HG03108 (cell line): Measurements from ENCODE around the gene MRPL24.

Experiments used
- ATAC-seq: cut with Tn5 transposase; IDR thresholded peaks from one replicate; pipeline ENCODE4 v1.9.1; 2021; ENCODE audit warnings: moderate library complexity; ENCODE audit not compliant: unreplicated experiment

The MRPL24 gene

DNA sequence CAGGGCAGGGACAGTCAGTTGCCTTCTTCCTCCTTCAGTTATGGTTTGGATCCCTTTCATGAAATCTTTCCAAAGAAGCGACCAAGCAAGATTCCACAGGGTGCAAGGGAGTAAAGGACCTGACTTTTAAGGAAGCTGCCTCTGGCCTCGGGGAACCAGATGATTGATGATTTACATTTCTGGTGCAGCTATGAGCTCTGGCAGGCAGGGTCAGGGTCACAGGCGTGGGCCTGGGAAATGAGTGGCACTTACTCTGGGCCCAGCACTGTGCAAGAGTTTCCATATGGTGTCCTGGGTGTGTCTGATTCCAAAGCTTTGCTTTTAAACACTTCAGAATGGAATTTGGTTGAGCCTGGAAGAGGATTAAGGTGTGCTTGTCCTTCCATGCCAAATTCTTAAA, 28.3 kb downstream of the MRPL24 start:
- ATAC-seq = no peak

DNA sequence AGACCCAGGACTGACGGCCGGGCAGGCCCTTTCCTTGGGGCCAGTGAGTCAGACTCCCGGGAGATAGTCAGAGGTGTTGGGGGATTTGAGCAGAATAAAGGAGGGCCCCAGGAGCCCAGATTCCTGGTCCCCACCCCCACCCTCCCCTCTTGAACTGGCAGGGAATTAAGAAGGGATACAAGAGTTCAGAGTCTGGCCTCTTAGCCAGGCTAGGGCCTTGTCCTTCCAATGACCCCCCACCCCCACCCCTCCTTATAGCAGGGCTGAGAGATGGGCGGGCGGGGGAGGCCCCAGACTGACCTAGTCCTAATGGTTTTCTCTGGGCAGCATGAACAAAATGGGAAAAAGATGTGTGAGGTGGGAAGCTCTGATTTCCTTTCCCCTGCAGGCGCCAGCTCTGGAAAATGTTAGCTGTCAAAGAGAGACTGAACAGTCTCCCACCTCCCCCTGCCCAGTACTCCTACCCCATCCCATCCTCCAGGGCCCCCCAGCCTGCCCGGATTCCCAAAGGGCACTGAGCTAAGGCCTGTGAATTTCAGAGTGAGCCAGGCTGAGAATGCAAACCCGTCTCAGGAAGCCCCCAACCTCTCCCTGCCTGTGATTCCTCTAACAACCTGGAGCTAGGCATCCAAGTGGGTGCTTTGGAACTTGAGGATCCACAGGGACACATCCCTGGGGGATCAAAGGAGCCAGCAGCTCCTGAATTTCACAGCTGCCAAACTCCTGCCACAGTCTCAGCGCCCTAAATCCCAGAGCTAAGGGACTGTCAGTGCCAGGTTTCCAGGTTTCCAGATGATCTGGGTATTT, 29.7 kb downstream of the MRPL24 start:
- ATAC-seq = no peak

DNA sequence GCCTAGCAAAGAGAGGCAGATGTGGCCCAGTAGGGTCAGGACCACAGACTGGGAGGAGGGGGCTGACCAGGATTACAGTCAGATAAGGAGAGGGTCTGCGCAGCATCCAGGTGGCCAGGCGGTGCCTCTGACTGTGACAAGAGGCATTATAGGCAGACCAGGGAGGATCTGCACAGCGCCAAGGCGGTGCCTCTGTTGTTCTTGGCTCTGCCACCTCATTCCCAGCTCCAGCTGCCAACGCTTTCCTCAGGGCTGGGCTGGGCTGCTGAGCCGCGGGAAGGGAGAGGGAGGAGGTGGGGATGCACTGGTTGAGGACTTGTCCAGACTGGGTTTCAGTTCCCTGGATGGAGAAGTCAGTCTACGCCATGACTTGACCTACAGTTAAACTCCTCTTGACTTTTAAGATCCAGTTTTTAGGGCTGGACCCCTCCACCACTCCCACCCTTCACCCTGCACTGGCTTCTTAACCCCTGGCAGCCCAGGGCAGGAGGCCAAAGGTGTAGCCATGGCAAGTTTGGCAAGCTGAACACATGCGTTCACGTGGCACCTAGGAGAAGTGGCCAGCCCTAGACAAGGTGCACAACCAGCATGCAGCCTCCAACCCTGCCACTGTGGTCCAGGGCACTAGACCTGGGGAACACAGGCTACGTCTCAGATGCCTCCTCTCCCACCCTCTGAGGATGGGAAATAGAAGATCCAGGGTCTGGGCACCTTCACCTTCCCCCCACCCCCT, 31.0 kb downstream of the MRPL24 start:
- ATAC-seq = no peak

DNA sequence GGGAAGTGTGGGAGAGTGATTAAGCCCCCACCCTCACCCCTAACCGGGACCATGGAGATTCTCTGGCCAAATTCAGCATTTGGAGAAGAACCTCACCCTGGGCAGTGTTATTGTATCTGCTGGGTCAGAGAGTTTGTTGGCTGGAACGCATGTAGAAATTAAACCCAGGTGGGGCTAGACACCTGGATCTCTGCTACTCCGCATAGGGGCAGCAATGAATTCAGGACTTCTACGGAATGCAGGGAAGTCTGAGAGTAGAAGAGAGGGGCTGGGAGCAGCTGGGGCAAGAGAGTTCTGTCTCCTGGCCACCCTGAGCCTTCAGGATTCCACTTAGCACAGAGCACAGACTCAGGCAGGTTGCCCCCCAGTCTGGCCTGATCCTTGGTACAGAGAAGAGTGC, 31.9 kb downstream of the MRPL24 start:
- ATAC-seq = no peak

DNA sequence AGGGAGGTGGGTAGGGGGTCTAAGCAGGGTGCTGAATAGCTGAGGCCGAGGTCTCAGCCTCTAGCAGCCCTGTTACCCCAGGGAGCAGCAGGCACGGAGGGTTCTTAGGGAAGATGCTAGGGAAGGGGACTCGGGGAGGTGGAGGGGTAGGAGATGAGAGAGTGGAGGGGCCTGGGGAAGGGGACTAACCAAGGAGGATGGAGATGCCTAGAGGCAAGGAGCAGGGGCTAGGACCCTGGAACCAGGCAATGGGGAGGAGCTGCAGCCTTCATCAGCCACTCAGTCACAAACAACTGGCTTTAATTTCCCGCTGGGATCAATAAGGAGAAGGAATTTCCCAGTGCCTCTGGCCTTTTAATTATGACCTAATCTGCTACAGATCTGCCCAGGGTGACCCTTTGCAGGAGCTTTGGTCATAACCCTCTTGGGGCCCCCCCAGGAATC, 32.6 kb downstream of the MRPL24 start:
- ATAC-seq = no peak

DNA sequence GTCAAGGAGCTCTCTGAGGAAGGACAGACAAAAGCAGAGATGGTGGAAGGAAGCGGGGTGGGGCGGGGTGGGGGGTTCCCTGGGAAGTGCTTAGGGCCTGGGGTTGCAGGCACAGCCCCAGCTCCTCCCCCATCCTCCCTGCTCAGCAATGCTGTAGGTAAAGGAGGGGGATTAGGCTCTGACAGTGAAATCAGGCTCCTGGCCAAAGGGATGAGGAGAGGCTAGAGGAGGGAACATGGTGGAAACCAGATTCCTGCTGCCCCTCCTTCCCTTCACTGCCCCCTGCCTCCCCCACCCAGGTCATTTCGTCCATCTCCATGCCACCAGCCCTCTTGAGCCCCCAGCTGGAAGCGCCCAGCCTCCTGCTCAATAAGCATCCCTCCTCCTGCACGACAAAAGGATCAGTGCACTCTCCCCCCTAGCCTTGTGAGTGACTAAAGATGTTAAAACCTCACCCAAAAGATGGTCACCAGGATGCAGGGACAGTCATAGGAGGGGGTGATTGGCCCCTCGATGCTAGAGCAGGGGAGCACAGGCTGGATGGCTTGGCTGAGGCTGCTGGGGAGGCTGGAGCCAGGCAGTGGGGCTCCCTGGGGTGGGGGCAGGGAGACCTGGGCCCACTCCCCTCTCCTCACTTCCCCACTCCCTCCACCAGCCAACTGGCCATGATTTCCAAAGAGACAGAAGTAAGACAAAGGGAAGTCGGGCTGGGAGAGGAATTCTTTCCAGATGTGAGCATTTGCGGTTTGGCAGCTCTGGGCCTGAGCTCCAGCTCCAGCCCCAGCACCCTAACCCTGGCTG, 33.3 kb downstream of the MRPL24 start:
- no peak for ATAC-seq

DNA sequence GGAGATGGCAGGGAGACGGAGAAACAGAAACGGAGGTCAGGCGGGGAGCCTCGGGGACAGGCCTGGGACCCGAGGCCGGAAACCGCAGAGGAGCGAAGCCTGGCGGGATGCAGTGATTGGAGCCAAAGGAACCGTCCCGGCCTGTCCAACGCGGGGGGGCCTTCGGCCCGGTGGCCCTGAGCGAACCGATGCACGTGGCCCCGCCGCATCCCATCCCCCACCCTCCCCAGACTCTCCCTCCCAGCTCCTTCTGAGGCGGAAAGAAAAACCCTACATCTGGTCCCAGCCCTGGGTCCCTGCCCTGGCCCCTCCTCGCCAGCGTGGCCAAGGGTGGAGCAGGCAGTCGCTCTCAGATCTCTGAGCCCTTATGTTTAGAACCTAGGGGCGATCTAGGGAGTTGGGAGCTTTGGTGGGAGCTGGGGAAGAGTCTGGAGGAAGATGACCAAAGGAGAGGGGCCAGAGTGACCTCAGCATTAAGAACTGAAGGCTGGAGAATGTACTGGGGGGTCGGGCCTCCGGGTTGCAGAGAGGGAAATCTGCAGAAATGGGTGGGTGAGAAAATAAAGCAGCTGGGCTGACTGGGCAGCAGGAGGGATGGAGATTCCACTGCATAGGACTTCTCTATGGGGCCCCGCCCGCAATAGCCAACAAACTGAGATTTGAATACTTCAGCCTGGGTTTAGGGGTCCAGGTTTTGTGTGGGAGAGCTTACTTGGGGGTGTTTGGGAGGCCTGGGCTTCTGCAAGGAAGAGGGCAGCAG, 34.1 kb downstream of the MRPL24 start:
- ATAC-seq = no peak

DNA sequence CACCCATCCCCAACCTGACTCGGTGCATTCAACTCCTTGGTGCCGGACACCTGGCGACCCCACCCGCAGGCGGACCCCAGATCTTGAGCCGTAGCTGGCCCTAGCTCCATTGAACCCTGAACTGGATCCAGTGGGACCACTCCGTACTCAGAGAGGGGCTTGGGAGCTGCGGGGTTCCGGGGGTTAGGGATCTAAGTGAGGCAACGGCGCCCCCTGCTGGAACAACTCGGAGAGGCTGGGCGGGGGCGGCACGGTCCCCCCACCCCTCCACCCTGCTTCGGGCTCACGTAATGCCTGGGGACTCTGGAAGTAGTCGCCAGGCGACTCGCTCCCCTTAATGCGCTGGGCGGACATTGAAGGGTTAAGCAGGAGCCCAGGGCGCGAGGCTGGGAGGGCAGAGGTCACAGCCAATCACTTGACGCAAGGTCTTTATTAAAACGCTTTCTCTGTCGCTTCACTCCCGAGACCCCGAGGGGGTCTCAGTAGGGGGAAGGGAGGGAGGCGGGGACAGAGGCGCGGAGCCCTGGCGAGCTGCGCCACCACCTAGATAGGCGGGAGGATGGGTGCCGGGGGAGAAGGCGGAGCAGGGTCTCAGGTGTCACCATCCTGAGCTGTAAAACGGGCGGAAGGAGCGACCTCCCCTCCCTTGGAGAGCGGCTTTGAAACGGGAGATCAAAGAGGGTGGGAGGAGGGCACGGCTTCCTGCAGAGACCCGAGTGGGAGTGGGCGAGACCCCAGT, 34.8 kb downstream of the MRPL24 start:
- no peak for ATAC-seq

DNA sequence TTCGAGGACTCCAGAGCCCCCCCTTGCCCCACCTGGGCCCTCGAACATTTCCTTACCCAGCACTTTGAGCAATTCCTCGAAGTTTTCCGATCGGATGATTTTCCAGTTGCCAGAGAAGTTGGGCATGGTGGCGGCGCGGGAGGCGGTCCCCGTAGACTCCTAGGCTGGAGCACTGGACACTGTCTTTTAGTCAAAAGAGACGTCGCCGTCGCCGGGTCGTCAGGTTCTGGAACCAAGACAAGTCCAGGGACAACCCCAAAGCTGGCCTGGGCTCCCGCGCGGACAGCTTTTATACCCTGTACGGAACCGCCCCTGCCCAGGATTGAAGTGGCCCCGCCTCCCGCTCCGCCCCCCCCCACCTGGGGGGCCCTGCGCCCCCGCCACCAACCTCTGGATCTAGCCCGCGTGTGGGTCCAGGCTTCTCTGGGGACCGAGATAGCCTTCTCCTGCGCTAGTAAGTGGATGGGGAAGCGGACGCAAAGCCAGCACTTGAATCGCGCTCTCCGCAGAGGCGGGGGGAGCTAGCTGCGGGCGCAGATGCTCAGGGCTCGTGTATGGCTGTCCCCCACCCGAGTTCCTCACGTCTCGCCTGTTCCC, 35.5 kb downstream of the MRPL24 start, which contains the start of gene CRABP2:
TSS of gene CRABP2 (minus strand) at position 263 of the 597 bp plus-strand sequence. CDS start at position 126, 137 bp downstream.
- ATAC-seq = no peak

DNA sequence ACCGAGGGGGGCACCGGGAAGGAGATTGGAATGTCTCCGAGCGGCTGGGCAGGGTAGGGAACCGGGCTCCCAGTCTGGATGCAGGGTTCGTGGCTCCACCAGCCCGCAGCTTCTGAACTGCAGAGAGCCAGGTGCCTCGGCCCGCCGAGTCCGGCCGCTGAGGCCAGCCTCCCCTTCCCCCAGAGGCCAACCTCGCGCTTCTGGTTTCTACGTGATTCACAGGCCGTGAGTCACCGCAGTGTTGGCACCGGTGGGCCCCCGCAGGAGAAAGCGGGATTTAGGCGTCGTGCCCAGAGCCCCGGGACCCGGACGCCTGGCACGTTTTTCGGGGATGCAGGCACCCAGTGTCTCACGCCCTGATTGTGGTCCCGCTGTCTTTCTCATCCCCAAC, 36.0 kb downstream of the MRPL24 start:
- no peak for ATAC-seq

DNA sequence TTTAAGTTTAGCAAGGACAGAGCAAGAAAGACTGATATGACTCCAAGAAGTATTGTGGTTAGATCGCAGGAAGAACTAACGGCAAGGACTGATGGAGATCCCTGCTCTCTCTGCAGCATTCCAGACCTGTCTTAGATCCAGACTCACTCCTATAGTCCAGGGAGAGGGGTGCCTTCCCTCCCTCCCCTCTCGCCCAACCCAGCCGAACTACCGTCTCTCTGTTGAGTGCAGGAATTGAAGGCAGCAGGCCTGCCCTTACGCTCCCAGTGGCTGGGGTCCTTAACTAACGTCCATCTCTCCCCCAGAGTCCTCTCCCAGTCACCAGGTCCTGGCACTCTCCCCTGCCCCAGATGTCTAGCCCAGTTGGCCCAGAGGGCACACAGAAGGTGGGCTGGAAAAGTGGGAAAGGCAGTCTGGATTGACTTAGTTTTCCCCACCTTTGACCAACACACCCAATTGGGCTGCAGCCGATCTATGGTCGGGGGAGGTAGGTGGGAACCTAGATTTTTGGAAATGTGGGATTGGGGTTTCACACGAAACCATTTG, 36.6 kb downstream of the MRPL24 start:
- no peak for ATAC-seq

DNA sequence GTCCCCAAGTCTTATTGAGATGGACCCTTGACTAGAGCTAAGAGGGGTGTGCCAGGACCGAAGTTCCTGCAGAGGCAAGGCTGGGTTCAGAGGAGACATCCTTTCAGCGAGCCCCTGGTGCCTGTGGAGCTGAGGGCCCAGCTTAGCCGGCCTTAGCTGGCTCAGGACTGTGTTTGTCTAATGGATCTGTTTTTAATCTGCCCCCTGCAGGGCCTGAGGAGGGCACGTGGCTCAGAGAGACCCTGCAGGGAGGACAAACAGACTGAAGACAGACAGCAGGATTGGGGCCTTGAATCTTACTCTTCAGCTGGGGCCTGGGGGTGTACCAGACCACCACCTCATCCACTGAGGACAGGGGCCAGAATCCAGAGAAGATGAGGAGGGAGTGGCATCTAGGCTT, 37.1 kb downstream of the MRPL24 start:
- ATAC-seq = no peak

DNA sequence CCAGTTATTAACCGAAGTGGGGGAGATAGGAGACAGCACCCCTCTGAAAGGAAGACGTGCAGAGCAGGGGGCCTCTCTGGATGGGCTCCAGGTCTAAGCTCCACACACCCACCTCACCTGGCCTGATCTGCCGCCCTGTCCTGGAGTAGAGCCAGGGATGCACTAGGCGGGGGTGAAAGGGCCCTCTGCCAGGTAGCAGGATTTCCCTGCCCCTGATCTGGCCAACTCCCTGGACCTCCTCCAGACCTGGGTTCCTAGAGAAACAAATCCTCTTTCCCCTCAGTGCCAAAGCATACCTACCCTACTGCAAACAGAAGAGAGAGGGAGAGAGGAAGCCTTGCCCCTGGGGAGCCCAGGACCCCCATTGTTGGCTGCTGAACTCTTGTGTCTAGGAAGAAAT, 37.6 kb downstream of the MRPL24 start:
- ATAC-seq = no peak

DNA sequence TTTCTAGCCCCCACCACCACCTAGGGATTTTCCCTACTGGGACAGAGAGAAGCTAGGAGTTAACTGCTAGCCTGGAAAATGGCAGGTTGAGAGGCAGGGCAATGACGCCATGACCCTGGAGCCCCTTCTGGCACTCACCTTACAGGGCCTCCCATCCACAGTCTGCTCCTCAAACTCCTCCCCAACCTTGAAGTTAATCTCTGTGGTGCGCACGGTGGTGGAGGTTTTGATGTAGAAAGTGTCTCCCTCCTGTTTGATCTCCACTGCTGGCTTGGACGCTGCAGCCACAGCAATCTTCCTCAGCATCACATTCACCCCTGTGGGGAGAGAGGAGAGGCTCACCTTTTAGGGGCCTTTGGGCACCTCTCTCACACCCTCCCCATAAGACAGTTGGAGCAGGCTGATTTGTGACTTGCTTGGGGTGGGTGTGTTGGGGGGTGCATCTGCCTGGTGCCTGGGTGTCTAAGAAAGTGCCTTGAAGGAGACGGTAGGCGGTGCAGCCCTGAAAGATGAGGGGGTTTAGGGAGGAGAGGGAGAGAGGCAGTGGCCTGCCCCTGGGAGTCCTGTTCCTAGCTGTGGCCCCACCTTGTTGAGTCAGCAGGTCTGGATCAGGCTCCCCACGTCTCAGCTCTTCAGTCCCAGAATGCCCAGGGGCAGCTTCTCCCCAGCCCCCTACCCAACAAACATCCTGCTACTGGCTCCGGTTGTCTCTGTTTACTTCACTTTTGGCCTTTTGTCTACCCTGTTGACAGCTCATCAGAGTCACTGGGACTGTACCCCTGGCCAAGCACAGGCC, 40.0 kb downstream of the MRPL24 start:
- no peak for ATAC-seq

DNA sequence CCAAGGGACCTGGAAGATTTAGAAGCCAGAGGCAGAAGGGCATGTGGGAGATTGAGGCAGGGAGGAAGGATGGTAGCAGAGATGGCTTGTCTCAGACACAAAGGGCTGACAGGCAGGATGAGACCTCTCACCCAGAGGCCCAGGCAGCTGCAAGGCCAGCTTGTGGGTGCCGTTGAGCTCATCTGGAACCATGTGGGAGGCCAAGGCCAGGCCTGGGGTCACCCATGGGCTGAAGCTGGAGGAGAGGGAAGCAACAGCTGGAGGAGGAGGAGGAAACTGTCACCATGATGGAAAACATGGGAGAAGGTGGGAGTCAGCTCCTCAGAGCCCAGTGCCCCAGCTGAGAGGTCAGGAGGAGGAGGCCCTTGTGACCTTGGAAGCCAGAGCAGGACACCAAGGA, 41.9 kb downstream of the MRPL24 start:
- no peak for ATAC-seq

DNA sequence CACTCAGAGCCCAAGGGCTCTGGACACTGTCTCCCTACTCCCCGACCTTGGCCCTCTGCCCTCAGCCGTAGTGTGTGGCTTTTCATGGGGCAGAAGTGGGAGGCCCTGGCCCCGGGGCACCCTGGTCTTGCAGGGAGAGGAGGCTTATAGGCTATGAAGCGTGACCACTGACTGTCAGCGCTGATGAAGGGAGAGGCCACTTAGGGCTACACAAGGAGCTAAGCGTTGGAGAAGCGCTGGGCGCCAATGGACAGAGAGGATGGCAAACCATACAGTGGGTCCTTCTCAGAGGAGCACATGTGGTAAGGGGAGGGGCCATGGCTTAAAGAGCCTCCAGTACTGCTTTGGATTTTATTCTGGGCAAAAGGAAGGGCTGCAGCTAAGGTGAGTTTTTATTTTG, 43.4 kb downstream of the MRPL24 start:
- no peak for ATAC-seq

DNA sequence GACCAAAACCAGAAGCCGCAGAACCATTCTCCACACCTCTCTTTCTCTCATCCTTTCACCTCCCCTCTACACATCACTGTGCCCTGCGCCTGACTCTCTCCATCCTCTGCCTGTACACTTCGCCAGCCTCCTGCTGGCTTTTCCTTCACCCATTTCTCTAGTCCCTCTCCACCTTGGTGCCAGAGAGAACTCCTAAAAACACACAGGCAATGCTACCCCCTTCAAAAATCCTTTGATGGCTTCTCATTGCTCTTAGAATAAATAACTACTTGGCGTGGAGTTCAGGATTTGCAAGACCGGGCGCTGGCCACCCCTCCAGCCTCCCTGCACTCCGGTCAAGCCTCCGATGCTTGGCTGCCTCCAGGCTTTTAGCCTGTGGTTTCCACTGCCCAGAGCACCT, 44.1 kb downstream of the MRPL24 start:
- ATAC-seq = no peak

DNA sequence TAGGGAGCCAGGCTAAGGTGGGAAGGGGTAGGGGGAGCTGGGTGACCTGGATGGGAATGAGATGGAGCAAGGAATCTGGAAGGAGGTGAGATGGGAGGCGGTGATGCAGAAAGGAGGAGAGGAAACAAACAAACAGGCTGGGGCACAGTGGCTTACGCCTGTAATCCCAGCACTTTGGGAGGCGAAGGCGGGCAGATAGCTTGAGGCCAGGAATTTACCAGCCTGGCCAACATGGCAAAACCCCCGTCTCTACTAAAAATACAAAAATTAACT, 46.3 kb downstream of the MRPL24 start:
- ATAC-seq = no peak
